Left lung (tissue), 10 donors: ENCODE results near the gene DGUOK. TPM values are rescaled to one million over a fixed set of nuclear protein-coding genes. Genes with fewer than 3 reads are reported as not detected.

Source experiments
- ATAC-seq: fragments of 200-7000 bp; cut with Tn5 transposase; one replicate; pipeline ENCODE4 v1.9.1; 2020; ENCODE audit warnings: moderate library complexity
- DNase-seq, 4 donors: peaks; one replicate each; pipeline ENCODE4 v3.0.0-alpha.2; 2013 to 2020
- H3K27ac ChIP-seq, 2 donors: fragments of 200-600 bp; sonication (generic) in 1 of 2; one replicate each; pipeline versions ENCODE4 v1.5.0 to v1.8.0; 2020 to 2021
- H3K27me3 ChIP-seq, 2 donors: fragments of 200-600 bp; sonication (generic) in 1 of 2; one replicate each; pipeline versions ENCODE4 v1.5.0 to v1.8.0; 2020 to 2021
- H3K36me3 ChIP-seq, 2 donors: fragments of 200-600 bp; sonication (generic) in 1 of 2; one replicate each; pipeline versions ENCODE4 v1.5.0 to v1.8.0; 2020 to 2021
- H3K4me1 ChIP-seq, 2 donors: fragments of 200-600 bp; one replicate each; pipeline ENCODE4 v1.8.0; 2021
- H3K4me3 ChIP-seq, 2 donors: fragments of 200-600 bp; sonication (generic) in 1 of 2; one replicate each; pipeline versions ENCODE4 v1.5.0 to v1.8.0; 2020 to 2021; ENCODE audit warnings: mild to moderate bottlenecking in 1 of 2
- H3K9me3 ChIP-seq, 2 donors: fragments of 200-600 bp; sonication (generic) in 1 of 2; one replicate each; pipeline versions ENCODE4 v1.5.0 to v1.8.0; 2020 to 2021
- CTCF ChIP-seq, 2 donors: fragments of 200-600 bp; sonication (generic) in 1 of 2; IDR thresholded peaks; one replicate each; pipeline versions ENCODE4 v1.5.0 to v1.8.0; 2021; ENCODE audit warnings: antibody characterized with exemption in 2 of 2
- intact Hi-C, 2 donors: fragments of 100-400 bp; cut with DNase I; formaldehyde crosslinking; loops; one replicate each; pipeline versions ENCODE4 v1.11.2 to v1.14.2; 2022
- polyA plus RNA-seq, 6 donors: library from polyadenylated mRNA; unstranded; fragments of 120-200 nt; gene quantifications; one replicate each; pipeline ENCODE4 v1.2.1, GENCODE V29; 2013; ENCODE audit not compliant: insufficient read length in 6 of 6
- total RNA-seq, 2 donors: library from RNA; stranded (reverse); fragmentation: NEBNext Ultra II Directional; extraction: Animal tissue kit (Norgen Biotek cat#: 25700); gene quantifications; one replicate each; pipeline ENCODE4 v1.2.1, GENCODE V29; 2021
- donor health status: DM: no; HTN: yes; CAD: no.
- donor health status: DM: no; HTN: no; CAD: no.

The DGUOK gene
- total and polyA plus RNA-seq, 8 donors: 32.1 to 64.5 (median 60.3) TPM

- no peak for TF ChIP-seq CTCF (IDR thresholded peaks at IDR 0.05)
- Histone ChIP-seq H3K27ac (no peak overlapping the region), H3K9me3 (no peaks in the 10 kb centered on the region), H3K36me3 (no peaks in the 10 kb centered on the region), H3K27me3 (peaks cover 0 to 2% of the 10 kb centered on the region in 2 donors), H3K4me1 (no peaks in the 10 kb centered on the region), H3K4me3 (no peak overlapping the region)
- intact Hi-C loops: no loop called here
- ATAC-seq (no peak), DNase-seq (no peak)
Observed at GRCh38 chr2:73894475-73894850, 32.2 kb upstream of the DGUOK start.

- Histone ChIP-seq H3K4me3 (no peak overlapping the region), H3K36me3 (no peaks in the 10 kb centered on the region), H3K4me1 (no peaks in the 10 kb centered on the region), H3K27me3 (no peaks in the 10 kb centered on the region), H3K9me3 (no peaks in the 10 kb centered on the region), H3K27ac (no peak overlapping the region)
- no peak for DNase-seq
- no peak for ATAC-seq
- no peak for TF ChIP-seq CTCF (IDR thresholded peaks at IDR 0.05)
- intact Hi-C loops: no loop called here
Observed at GRCh38 chr2:73894877-73895276, 31.8 kb upstream of the DGUOK start.

- Histone ChIP-seq H3K36me3 (no peaks in the 10 kb centered on the region), H3K27ac (no peak overlapping the region), H3K4me1 (no peaks in the 10 kb centered on the region), H3K27me3 (no peaks in the 10 kb centered on the region), H3K9me3 (no peaks in the 10 kb centered on the region), H3K4me3 (no peak overlapping the region)
- intact Hi-C loops: no loop called here
- DNase-seq (no peak), ATAC-seq (no peak)
- TF ChIP-seq CTCF (IDR thresholded peaks at IDR 0.05): no peak
Observed at GRCh38 chr2:73895473-73895872, 31.2 kb upstream of the DGUOK start.

DNA sequence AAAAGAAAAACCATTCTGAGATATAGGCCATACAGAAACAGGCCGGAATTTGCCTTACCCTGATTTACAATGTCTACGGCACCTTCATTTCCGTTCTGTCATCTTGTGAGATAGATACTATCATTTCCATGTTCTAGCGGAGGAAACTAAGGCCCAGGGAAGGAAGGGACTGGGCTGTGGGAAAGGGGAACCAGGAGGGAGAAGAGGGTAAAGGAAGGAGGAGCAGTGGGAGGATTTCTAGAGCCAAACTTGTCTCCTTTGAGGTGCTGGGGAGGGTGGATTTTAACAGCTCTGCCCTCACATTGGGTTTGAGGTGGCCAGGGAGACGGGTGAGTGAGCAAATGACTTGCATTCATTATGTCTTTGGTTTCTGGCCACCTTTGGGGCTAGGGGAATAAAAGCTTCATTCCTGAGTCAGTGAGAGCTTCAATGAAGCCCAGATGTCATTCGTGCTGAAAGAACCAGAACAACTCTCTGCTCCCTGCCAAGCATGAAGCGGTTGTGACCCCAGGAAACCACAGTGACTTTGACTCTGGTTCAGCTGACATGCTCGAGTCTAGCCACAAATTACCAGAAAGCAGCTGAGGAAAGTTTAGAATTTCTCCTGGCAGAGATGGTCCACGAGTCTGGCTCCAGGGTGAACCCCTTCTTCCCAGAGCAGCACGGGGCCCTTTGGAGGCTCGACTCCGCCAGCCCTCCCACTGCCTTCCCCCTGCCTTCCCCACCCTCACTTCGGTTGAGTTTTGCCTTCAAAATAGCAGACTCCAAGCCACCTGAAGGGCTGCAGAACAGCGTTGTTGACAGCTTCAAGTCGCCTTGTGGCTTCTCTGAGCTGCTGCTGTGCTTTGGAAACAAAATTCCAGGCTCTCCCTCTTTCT lies 30.1 kb upstream of the DGUOK start:
- H3K4me3 ChIP-seq: no peak overlapping the region
- intact Hi-C loops: no loop called here
- H3K9me3 ChIP-seq: no peaks in the 10 kb centered on the region
- TF ChIP-seq CTCF (IDR thresholded peaks at IDR 0.05): no peak
- no peaks in the 10 kb centered on the region for H3K4me1 ChIP-seq
- H3K27me3 ChIP-seq: no peaks in the 10 kb centered on the region
- H3K36me3 ChIP-seq: no peaks in the 10 kb centered on the region
- DNase-seq (peak in 1 of 4 donors; percentile 41), ATAC-seq (peak; percentile 61)
- H3K27ac ChIP-seq: no peak overlapping the region

GRCh38 chr2:73897240-73897583 lies 29.5 kb upstream of the DGUOK start:
- no peak overlapping the region for H3K4me3 ChIP-seq
- H3K27me3 ChIP-seq: no peaks in the 10 kb centered on the region
- H3K9me3 ChIP-seq: no peaks in the 10 kb centered on the region
- no peaks in the 10 kb centered on the region for H3K36me3 ChIP-seq
- no peak overlapping the region for H3K27ac ChIP-seq
- DNase-seq (no peak), ATAC-seq (no peak)
- intact Hi-C loops: no loop called here
- no peak for TF ChIP-seq CTCF (IDR thresholded peaks at IDR 0.05)
- no peaks in the 10 kb centered on the region for H3K4me1 ChIP-seq
